T-helper 22 cell (primary cell): Measurements from ENCODE around the gene PLD5.
"Not testable (repeated sequence)": the region's sequence is repeated elsewhere in the genome, so short reads cannot be mapped to it uniquely, and the experiment has no call there.

ENCODE experiments used
- DNase-seq: peaks from one replicate; pipeline ENCODE4 v3.0.0-alpha.2; 2020; ENCODE audit warnings: low read depth

Gene PLD5

DNA sequence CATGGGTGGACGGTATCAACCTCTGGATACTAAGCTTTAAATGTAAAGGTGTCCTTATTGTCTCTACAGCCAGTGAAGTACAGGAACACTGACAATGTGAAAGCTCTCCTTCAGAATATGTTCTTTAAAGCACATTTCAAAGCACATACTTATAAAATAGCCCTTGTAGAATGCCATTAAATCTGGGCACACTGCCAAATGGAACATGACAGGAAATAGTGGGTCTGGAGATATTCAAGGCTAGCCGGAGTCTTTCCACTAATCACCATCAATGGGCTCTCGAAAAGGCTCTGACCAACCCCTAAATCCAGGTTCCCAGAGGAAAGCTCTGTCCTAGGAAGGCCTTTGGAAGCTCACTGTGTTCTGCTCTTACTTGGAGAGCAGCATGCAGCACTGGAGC, 46.6 kb downstream of the PLD5 start:
- no peak for DNase-seq

DNA sequence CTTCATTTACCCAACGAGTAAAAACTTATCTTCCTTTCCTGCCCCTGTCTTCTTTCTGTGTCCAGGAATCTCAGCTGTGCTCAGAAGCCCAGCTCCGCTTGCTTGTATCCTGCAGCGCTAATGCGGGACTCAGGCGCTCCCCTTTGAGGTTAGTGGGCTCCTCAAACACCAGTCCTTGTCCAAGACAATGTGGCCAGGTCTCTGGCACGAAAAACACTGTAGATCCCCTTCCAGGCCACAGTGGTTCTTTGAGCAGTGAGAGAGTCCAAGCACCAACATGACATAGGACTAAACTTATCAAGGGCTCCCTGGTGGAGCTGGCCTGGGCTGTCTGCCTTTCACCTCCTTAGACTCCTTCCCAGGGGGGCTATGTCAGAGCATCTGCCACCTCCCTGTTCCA, 53.7 kb downstream of the PLD5 start:
- DNase-seq, result no peak

DNA sequence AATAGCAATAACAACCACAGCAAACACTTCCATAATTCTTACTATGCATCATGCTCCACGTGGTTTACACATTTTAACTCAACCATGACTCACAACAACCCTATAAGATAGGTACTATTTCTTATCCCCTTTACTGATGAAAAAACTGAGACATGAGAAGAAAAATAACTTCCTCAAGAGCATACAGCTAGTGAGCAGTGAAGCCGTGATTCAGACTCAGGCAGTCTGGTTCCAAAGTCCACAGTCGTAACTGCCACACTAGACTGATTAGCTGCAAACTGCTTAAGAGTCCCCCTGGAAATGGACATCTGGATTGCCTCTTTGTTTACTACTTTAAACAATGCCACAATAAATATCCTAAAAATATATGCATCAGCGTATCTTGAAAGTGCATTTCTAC, 55.7 kb downstream of the PLD5 start:
- no peak for DNase-seq

DNA sequence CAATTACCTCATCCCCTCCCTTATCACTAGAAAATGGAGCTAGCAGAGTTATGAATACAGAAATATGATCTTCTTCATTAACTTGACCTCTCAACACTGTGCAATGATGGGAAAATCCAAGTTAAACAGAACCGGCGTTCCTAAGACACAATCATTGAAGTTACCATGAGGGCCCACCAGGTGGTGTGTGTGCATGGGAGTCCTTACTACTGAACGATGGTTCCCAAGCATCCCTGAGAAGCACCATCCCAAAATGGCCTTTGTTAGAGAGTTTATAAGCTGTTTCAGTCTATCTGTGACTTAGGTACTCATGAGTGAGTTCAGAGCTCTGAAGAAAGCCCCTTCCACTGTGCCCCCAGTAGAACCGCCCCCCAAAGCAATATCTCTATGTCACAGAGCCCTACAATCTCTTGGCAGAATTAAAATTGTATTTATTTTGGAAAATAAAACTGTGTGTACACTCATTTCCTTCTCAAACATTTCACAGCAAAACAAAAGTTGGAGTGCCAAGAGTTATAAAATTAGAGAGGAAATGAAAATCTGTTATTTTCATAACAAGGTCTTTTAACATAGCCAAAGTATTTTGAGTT, 56.8 kb downstream of the PLD5 start:
- DNase-seq, result no peak

DNA sequence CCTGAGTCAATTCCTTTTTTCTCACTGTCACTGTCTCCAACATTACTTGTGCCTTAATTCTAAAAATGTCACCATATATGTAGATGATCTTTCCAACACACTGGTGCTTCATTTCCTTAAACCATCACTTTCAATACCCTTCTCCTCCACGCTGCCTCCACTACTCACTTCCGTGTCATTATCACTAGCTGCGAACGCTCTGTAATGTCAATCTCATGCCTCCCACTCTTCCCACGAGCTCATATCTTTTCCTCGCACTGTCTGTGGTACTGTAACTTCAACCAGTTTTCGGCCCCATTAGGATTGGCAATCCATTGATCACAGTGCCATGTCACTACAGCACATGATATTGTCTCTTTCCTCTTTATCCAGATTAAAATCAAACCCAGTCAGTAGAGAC, 61.6 kb downstream of the PLD5 start:
- no peak for DNase-seq

DNA sequence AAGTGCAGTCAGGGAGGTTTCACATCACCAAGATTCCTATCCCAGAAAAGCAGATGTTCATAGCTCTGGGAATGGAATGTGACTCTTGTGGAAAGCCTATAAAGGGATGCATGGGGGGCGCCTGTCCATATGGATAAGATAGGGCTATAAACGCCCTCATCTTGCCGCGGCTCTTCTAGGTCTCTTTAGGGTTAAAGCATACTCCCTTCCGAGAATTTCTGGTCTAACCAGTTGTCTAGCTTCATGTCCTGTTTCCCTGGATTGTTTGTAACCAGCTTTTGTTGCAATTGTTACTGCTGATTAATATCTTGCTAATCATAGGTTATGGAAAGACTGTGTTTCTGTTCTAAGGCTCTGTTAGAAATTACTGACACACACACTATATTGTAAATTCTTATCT, 64.8 kb downstream of the PLD5 start:
- DNase-seq, result not testable (repeated sequence)

DNA sequence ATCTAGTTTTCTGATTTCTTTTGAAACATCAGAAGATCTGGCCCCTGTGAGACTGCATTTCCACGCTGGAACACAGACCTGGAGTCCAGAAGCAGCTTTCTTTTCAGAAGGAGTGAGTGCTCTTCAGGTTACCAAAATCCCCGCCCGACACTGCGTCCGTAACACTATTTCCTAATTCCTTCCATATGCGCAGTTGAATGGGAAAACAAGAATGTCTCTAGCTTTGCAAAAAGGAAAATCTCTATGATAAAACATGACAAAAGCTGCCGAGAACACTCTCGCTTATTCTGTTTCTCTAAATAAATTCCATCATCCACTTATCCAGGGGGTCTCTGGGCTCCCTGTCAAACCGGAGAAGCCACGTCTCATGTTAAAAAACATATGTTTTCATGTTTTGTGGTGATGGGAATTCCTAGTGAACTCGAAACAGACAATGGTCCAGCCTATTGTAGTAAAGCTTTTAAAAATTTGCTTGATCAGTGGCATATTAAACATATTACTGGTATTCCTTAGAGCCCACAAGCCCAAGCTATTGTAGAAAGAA, 67.7 kb downstream of the PLD5 start:
- DNase-seq, result no peak

DNA sequence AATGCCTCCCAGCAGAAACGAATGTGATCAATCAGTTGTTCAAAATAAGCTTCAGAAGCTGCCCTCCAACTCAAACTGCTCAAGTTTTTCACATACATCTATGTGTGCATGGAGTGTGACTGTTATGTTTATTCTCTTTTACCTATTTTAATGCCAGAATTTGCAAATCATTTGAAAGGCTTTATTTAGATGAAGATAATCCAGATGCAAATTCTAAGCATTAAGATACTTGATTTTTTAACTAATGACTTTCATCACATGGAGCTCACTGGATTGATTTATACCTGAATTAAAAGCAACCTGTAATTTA, 69.5 kb downstream of the PLD5 start:
- DNase-seq, result no peak

DNA sequence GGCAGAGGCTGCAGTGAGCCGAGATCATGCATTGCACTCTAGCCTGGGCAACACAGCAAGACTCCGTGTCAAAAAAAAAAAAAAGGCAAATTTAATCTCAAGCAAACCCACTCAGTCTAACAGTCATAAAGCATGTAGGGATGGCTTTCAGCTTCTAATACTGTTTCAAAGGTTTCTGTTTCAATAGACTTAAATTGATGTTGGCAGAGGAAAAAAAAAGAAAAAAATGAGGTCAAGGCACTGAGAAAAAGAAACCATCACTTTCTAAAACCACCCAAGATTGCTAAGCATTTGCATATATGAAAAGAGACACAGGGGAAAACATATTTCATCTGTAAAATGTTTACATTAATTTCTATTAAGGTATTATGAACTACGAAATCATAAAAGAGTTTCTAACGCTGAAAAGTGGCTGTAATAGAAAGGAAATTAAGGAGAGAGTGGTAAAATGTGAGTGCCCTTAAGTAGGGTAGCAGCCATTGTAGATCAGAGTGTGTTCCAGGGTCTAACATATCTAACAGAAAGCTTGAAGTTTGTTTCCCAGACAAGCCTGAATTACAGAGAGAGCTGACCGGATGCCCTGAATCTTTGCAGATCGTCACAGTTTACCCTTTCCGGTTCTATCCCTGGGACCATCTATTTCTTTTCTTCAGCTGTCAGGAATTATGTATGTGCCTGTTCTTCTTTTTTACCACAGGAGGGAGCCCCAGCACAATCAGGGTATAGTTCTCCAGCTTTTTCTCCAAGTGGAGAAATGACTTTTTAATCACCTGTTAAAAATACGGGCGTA, 70.0 kb downstream of the PLD5 start:
- no peak for DNase-seq

DNA sequence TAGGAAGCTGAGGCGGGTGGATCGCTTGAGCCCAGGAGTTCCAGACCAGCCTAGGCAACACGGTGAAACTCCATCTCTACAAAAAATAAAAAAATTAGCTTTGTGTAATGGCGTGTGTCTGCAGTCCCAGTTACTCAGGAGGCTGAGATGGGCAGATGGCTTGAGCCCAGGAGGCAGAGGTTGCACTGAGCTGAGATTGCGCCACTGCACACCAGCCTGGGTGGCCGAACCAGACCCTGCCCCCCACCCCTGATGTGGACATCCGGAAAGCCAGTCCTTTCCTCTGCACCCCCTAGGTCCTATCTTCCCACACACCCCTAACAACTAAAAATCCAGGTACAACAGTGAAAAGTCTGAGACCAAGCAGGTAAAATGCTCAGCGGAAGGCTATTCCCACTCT, 71.9 kb downstream of the PLD5 start:
- DNase-seq, result no peak

DNA sequence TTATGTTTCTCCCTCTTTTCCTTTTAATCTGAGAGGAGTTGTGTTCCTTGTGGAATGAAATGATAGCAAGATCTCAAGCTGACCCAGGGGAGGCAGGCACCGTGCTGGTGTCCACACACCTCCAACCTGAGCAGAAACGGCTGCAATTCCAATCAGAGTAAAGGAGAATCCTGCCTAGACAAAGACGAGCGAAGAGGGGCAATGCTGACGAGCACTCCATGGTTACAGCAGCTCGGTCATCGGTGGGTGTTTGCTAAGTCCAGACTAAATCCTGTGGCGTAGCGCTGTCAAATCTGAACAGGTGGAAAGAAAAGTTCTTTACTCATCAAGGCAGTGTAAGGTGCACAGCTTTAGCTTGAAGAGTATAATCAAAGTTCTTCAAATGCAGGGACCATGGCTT, 74.8 kb downstream of the PLD5 start:
- DNase-seq, result no peak

DNA sequence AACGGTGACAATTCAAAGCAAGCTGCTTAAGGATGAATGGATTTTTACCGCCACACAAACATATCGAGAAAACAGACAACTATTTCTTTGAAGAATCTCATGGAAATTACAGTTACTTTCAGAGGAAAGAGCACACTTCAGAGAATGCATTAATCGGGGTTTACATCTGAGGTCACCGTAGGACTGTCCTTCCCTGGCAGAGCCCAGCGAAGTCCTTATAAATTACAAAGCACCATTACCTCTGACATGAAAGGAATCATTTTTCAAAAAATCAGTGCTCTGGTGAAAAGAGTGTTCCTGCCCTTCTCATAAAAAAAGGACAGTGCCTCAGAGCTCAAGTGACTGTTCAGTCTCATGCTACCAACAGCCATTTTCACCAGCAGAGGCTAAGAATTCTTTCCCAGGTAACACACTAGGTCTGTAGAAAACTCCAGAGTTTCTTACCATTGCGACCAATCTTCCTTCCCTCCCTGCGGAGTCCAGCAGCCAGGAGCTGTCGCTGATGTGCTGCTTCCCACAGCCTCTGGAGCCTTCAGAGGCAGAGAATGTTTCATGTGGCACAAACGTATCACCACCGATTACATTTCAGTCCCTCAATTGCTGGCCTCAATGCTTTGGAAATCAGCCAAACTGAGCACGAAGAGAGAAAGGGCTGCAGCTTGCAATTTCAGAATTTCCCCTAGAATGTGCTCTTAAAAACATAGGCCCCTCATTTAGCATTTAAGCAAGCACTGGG, 75.4 kb downstream of the PLD5 start:
- DNase-seq, result no peak

DNA sequence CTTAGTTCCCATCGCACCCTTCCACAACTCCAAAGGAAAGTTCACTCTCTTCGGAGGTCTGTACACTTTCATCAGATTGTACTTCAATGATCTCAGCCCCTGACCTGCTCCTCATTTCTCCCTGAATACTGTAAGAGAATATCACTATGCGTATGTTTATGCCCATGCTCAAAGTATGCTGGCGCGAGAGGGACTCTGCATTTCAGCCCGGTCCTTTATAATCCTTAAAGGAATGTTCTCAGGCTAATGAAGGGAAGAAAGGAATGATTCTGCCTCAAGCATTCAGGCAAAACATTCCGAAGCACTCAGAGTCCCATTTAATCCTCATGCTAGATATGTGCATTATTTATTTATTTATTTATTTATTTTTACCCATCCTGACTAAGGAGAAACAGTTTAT, 76.8 kb downstream of the PLD5 start:
- DNase-seq, result no peak

DNA sequence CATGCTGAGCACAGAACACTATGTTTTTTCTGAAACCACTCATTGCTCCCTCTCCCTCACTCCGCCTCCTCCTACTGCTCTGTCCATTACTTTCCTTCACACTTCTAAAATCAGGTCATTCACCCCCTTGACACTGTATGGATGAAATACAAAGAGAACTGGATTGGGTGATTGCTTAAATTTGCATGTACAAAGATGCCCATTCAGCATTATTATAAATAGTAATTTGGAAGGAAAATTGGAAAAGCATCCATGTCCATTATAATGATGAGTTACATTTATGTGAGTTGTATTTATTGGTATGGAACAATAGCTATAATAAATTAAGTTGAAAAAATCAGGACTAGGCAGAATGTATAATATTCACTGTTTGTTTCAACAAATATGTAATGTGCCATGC, 83.7 kb downstream of the PLD5 start:
- no peak for DNase-seq

DNA sequence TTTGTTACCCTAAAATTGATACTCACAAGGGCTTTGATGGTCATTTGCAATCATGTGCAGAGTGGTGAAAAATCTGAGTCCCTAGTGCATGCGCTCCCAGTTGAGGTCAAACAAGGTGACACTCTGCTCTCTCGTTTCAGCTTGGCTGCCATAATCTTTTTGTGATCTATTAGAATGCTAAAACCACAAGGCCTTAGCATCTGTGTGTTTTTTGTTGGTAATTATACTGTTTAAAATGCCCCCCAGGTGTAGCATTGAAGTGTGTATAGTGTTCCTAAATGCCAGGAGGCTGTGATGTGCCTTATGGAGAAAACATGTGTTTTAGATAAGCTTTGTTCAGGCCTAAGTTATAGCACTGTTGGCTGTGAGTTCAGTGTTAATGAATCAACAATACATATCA, 89.3 kb downstream of the PLD5 start:
- DNase-seq, result no peak

DNA sequence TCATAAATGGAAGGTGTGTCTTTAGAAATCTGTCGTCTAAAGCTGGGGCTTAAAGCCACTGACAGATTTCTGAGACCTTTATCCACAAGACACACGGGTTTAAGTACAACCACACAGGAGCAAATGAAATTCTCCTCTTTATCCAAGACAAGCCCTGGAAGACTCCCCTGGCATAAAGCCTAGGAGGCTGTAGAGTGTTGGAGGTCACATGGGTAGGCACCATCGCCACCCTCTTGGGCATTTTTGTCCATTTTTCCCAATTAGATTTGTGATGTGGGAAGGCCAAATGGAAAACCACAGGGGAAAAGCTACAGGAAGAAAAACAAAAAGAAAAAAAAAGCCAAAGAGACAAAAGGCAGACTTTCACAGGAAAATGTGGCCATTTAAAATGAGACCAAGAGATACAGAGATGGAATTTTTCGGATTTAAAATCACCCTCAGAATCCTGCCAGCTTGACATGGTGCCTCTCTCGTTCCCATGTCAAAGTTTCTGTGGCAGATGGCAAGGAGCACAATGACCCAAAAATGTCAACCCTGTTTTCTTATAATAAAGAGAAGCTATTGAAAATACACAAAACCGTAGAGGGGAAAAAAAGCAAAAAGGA, 91.9 kb downstream of the PLD5 start:
- DNase-seq, result no peak

DNA sequence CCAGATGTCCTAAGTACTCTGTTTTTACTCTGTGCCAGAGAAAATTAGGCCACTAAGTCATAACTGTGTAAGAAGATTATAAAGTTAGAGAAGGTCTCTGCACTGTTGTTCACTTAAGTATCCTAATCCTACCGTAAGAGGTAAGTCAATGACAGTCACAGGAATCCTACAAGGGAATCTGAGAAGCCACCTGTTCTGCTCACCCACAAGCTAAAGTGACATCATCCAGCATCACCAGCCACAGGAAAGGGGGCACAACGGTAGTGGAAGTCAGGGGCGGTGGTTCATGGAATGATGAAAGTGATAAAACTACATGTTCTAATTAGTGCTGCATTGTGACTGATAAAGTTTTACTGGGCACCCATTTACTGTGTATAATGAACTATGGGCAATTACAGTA, 92.7 kb downstream of the PLD5 start:
- no peak for DNase-seq

DNA sequence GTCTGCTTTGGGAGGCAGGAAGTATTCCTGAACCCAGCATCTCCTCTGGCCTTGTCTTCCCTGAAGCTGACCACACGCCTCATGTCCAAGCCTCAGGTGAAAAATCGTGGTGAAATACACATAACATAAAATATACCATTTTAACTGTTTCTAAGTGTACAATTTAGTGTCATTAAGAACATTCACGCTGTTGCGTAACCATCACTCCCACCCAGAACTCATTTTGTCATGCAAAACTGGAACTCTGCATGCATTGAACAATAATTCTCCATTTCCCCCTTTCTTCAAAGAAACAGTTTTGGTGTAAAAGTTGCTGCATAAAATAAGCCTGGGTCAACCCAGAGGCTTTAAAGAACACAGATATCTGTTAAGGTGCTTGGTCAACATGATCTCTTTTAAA, 93.5 kb downstream of the PLD5 start:
- no peak for DNase-seq

DNA sequence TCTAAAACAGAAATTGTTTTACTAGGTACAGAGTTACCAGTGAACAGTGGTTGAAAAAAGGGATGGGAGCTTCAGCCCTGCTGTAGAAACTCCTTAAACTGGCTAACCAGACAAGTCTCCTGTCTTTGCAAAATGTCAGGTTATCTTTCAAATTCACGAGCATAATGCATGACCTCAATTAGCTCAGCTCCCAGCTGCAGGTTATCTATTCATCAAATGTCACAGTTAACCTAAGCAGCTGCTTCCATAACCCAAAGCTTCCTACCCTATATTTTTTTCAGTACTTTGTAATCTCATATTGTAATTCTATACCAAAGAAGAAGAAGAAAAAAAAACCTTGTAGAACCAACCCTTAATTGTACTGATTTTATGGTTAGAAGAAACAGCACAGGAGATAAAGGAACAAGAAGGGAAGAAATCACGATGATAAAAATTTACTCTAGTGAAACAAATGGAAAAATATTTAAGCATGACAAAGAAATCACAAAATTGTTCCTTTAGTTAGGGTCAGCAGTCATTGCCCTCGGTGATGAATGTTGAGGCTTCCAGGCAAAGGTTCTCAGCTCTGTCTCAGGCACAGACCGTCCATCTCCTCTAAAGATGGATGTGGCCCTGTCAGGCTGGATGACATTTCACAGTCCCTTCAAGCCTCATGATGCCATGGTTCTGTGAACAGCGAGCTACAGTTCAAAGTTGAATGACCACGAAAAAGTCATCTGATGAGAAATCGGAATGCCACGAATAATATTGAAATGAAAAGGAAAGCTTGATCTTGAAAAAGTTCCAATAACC, 95.9 kb downstream of the PLD5 start:
- DNase-seq, result no peak

DNA sequence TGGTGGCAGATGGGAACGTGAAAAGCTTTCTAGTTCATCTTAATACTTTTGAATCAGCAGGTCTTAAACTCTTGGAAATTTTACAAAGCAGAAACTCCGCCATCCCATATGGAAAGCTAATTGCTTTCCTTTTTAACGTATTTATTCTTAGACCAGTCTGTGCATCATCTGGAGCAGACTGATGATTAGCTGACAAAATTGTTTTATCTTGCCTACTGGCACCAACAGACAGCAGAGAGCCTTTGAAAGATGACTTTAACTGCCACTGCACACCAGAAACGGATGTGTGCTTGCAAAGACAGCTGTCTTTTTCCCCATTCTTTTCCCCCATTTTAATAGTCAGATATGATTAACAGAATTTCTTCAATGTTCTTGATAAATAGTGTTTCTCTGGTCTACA, 97.0 kb downstream of the PLD5 start:
- no peak for DNase-seq

DNA sequence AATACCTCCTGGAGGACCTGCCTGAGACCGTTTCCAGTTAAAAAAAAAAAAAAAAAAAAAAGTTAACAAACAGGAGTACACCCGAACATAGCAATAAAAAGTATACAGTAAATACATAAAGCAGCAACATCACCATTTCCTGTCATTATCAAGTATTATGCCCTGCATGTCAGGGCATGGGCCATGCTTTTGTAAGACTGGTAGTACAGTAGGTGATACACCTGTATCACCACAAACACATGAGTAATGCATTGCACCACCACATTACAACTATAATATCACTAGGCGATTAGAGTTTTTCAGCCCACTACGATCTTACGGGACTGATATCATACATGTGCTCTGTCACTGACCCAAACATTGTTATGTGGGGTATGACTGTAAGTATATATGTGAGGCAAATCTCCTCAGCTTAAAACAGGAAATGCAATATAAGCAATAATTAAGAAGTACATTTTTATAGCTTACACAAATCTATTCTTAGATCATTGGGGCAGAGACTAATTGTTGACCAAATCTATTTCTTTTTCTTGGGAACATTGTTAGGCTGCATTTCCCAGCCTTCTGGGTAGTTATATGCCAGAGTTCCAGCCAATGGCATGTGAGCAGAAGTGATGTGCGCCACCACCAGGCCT, 98.1 kb downstream of the PLD5 start:
- DNase-seq, result no peak

DNA sequence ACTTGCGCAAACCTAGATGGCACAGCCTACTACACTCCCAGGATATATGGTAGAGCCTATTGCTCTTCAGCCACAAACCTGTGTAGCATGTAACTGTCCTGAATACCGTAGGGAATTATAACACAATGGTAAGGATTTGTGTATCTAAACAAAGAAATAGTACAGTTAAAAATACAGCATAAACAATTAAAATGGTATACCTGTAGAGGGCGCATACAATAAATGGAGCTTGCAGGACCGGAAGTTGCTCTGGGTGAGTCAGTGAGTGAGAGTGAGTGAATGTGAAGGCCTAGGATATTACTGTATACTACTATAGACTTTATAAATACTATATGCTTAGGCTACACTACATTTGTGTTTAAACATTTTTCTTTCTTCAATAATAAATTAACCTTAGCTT, 99.3 kb downstream of the PLD5 start:
- DNase-seq, result no peak
